ENCODE measurements around the gene LEMD2.

The LEMD2 gene

GRCh38 chr6:33756211-33756954, 32.5 kb downstream of the LEMD2 start:
- no peak for DNase-seq (ENCODE audit: low read depth)

- no peak for DNase-seq (ENCODE audit: low read depth)
Measured at GRCh38 chr6:33755070-33755869, 33.7 kb downstream of the LEMD2 start.

- DNase-seq (ENCODE audit: low read depth), result no peak
Measured at GRCh38 chr6:33754222-33754621, 34.7 kb downstream of the LEMD2 start.

GRCh38 chr6:33752646-33753015, 36.3 kb downstream of the LEMD2 start:
- DNase-seq (ENCODE audit: low read depth), result no peak

- DNase-seq (ENCODE audit: low read depth), result no peak
Measured at GRCh38 chr6:33751771-33752645, 36.9 kb downstream of the LEMD2 start.

GRCh38 chr6:33750244-33750991, 38.5 kb downstream of the LEMD2 start:
- DNase-seq (ENCODE audit: low read depth), result no peak

GRCh38 chr6:33749401-33749800, 39.5 kb downstream of the LEMD2 start:
- no peak for DNase-seq (ENCODE audit: low read depth)

GRCh38 chr6:33748841-33749240, 40.1 kb downstream of the LEMD2 start:
- DNase-seq (ENCODE audit: low read depth), result no peak

- no peak for DNase-seq (ENCODE audit: low read depth)
Measured at GRCh38 chr6:33747823-33748222, 41.1 kb downstream of the LEMD2 start.

- no peak for DNase-seq (ENCODE audit: low read depth)
Measured at GRCh38 chr6:33746651-33747100, 42.3 kb downstream of the LEMD2 start, which contains the start of gene IP6K3. IP6K3 (minus strand) TSS chr6:33746905; CDS start chr6:33735476, 11,429 bp downstream.

GRCh38 chr6:33746036-33746600, 42.8 kb downstream of the LEMD2 start:
- peak; percentile 43 for DNase-seq (ENCODE audit: low read depth)

- DNase-seq (ENCODE audit: low read depth), result no peak
Measured at GRCh38 chr6:33745548-33745947, 43.4 kb downstream of the LEMD2 start.

GRCh38 chr6:33744895-33745546, 43.9 kb downstream of the LEMD2 start:
- DNase-seq (ENCODE audit: low read depth), result no peak

GRCh38 chr6:33744001-33744848, 44.7 kb downstream of the LEMD2 start:
- peak; percentile 49 for DNase-seq (ENCODE audit: low read depth)

- DNase-seq (ENCODE audit: low read depth), result no peak
Measured at GRCh38 chr6:33742837-33743236, 46.1 kb downstream of the LEMD2 start.

GRCh38 chr6:33742092-33742491, 46.8 kb downstream of the LEMD2 start:
- DNase-seq (ENCODE audit: low read depth), result no peak

- no peak for DNase-seq (ENCODE audit: low read depth)
Measured at GRCh38 chr6:33740794-33741193, 48.1 kb downstream of the LEMD2 start.

GRCh38 chr6:33740204-33740608, 48.7 kb downstream of the LEMD2 start:
- no peak for DNase-seq (ENCODE audit: low read depth)

GRCh38 chr6:33739571-33739970, 49.4 kb downstream of the LEMD2 start:
- DNase-seq (ENCODE audit: low read depth), result no peak

- DNase-seq (ENCODE audit: low read depth), result no peak
Measured at GRCh38 chr6:33738879-33739278, 50.1 kb downstream of the LEMD2 start.
